SK-N-MC (cell line): ENCODE measurements around the gene SMOC1.

ENCODE experiments used
- DNase-seq: peaks from one replicate; pipeline ENCODE4 v3.0.0-alpha.2; 2011; ENCODE audit warnings: low read depth, low spot score
- H3K27ac ChIP-seq: fragments of 200-600 bp; sonication (generic); 2 replicates; pipeline ENCODE4 v1.5.1; 2016; ENCODE audit warnings: mixed run types
- H3K36me3 ChIP-seq: fragments of 200-600 bp; sonication (generic); 2 replicates; pipeline ENCODE4 v1.6.1; 2017; ENCODE audit warnings: antibody characterized with exemption, low read length, mixed read lengths; ENCODE audit not compliant: insufficient read depth
- H3K4me3 ChIP-seq: fragments of 200-600 bp; sonication (generic); 2 replicates; pipeline ENCODE4 v1.5.1; 2016
- H3K9ac ChIP-seq: fragments of 200-600 bp; sonication (generic); 2 replicates; pipeline ENCODE4 v1.8.0; 2017; ENCODE audit warnings: mixed run types, mixed read lengths; ENCODE audit not compliant: insufficient read length
- H3K9me3 ChIP-seq: fragments of 200-600 bp; sonication (generic); 2 replicates; pipeline ENCODE4 v1.6.1; 2017; ENCODE audit warnings: low read depth, mild to moderate bottlenecking, antibody characterized with exemption, low read length, moderate library complexity, mixed read lengths
- EZH2 ChIP-seq: fragments of 200-600 bp; sonication (generic); IDR thresholded peaks from one replicate; pipeline ENCODE4 v1.6.1; 2017; ENCODE audit warnings: antibody characterized with exemption
- FOXP2 ChIP-seq: optimal IDR thresholded peaks from 2 replicates; pipeline ENCODE3; 2011; ENCODE audit warnings: mild to moderate bottlenecking, moderate library complexity; ENCODE audit not compliant: insufficient read depth; ENCODE audit errors: extremely low read length, control extremely low read depth
- POLR2AphosphoS5 ChIP-seq: IDR thresholded peaks from 2 replicates; pipeline ENCODE4 v1.6.1; 2012; ENCODE audit warnings: mild to moderate bottlenecking, low read depth, low read length, borderline replicate concordance

SMOC1 gene

GRCh38 chr14:70033561-70033960 lies 154.3 kb downstream of the SMOC1 start:
- H3K4me3 ChIP-seq, result no peak overlapping the region
- no peaks in the 10 kb centered on the region for H3K9me3 ChIP-seq
- no peak for TF ChIP-seq EZH2
- no peak for TF ChIP-seq POLR2AphosphoS5
- TF ChIP-seq FOXP2, result no peak
- H3K9ac ChIP-seq, result no peak overlapping the region
- no peaks in the 10 kb centered on the region for H3K36me3 ChIP-seq
- H3K27ac ChIP-seq, result no peak overlapping the region
- DNase-seq, result no peak

GRCh38 chr14:70034257-70034656 lies 155.0 kb downstream of the SMOC1 start:
- Histone ChIP-seq H3K36me3 (no peaks in the 10 kb centered on the region), H3K9me3 (no peaks in the 10 kb centered on the region), H3K4me3 (no peak overlapping the region), H3K27ac (no peak overlapping the region), H3K9ac (no peak overlapping the region)
- no peak for TF ChIP-seq FOXP2
- TF ChIP-seq POLR2AphosphoS5, result no peak
- no peak for TF ChIP-seq EZH2
- DNase-seq, result no peak

- no peak for TF ChIP-seq EZH2
- TF ChIP-seq POLR2AphosphoS5, result no peak
- TF ChIP-seq FOXP2, result no peak
- H3K36me3 ChIP-seq, result no peaks in the 10 kb centered on the region
- DNase-seq, result no peak
- H3K27ac ChIP-seq, result no peak overlapping the region
- no peak overlapping the region for H3K4me3 ChIP-seq
- H3K9me3 ChIP-seq, result no peaks in the 10 kb centered on the region
- no peak overlapping the region for H3K9ac ChIP-seq
Observed at GRCh38 chr14:70036665-70037064, 157.4 kb downstream of the SMOC1 start.

- no peaks in the 10 kb centered on the region for H3K9me3 ChIP-seq
- TF ChIP-seq FOXP2, result no peak
- no peak for TF ChIP-seq EZH2
- no peak for TF ChIP-seq POLR2AphosphoS5
- no peak overlapping the region for H3K9ac ChIP-seq
- H3K27ac ChIP-seq, result no peak overlapping the region
- no peaks in the 10 kb centered on the region for H3K36me3 ChIP-seq
- no peak for DNase-seq
- H3K4me3 ChIP-seq, result no peak overlapping the region
Observed at GRCh38 chr14:70043001-70043400, 163.8 kb downstream of the SMOC1 start.

- H3K4me3 ChIP-seq, result no peak overlapping the region
- no peaks in the 10 kb centered on the region for H3K9me3 ChIP-seq
- DNase-seq, result no peak
- no peak overlapping the region for H3K27ac ChIP-seq
- TF ChIP-seq EZH2 (no peak), POLR2AphosphoS5 (no peak), FOXP2 (no peak)
- no peaks in the 10 kb centered on the region for H3K36me3 ChIP-seq
- H3K9ac ChIP-seq, result no peak overlapping the region
Observed at GRCh38 chr14:70045310-70045709, 166.1 kb downstream of the SMOC1 start.

- no peak overlapping the region for H3K27ac ChIP-seq
- no peak overlapping the region for H3K4me3 ChIP-seq
- TF ChIP-seq FOXP2 (no peak), EZH2 (no peak), POLR2AphosphoS5 (no peak)
- H3K9ac ChIP-seq, result no peak overlapping the region
- no peaks in the 10 kb centered on the region for H3K9me3 ChIP-seq
- no peaks in the 10 kb centered on the region for H3K36me3 ChIP-seq
- no peak for DNase-seq
Observed at GRCh38 chr14:70045844-70046535, 166.8 kb downstream of the SMOC1 start.

- Histone ChIP-seq H3K27ac (no peak overlapping the region), H3K9ac (no peak overlapping the region), H3K9me3 (no peaks in the 10 kb centered on the region), H3K36me3 (no peaks in the 10 kb centered on the region), H3K4me3 (no peak overlapping the region)
- TF ChIP-seq POLR2AphosphoS5 (no peak), EZH2 (no peak), FOXP2 (no peak)
- DNase-seq, result no peak
Observed at GRCh38 chr14:70047598-70048312, 168.5 kb downstream of the SMOC1 start.

- Histone ChIP-seq H3K9ac (no peak overlapping the region), H3K27ac (no peak overlapping the region), H3K36me3 (no peaks in the 10 kb centered on the region), H3K4me3 (no peak overlapping the region), H3K9me3 (no peaks in the 10 kb centered on the region)
- no peak for DNase-seq
- no peak for TF ChIP-seq POLR2AphosphoS5
- TF ChIP-seq EZH2, result no peak
- no peak for TF ChIP-seq FOXP2
Observed at GRCh38 chr14:70048313-70048654, 169.1 kb downstream of the SMOC1 start.

GRCh38 chr14:70049605-70050004 lies 170.4 kb downstream of the SMOC1 start:
- Histone ChIP-seq H3K9me3 (no peaks in the 10 kb centered on the region), H3K9ac (no peak overlapping the region), H3K27ac (no peak overlapping the region), H3K36me3 (no peaks in the 10 kb centered on the region), H3K4me3 (no peak overlapping the region)
- TF ChIP-seq EZH2 (no peak), FOXP2 (no peak), POLR2AphosphoS5 (no peak)
- no peak for DNase-seq
